B cell (primary cell): ENCODE results near the gene SLC45A3. TPM values are rescaled to one million over a fixed set of nuclear protein-coding genes. Genes with fewer than 3 reads are reported as not detected.
A peak's percentile ranks its signal among the peaks of the same experiment; 100 is the strongest.

Experiments used
- ATAC-seq: fragments of 200-7000 bp; cut with Tn5 transposase; one replicate; pipeline ENCODE4 v1.10.0; 2021; ENCODE audit warnings: low read depth, mild to moderate bottlenecking, moderate number of reproducible peaks, moderate library complexity
- CTCF ChIA-PET: fragments of 350-600 bp; sonication (Branson Sonifier 250); formaldehyde crosslinking; loops from one replicate; lab custom pipeline; 2021; ENCODE audit warnings: antibody characterized with exemption, inconsistent platforms; lab: Charles Lee
- POLR2A ChIA-PET: fragments of 350-600 bp; sonication (Branson Sonifier 250); formaldehyde crosslinking; loops from one replicate; lab custom pipeline; 2021; ENCODE audit warnings: antibody characterized with exemption; lab: Charles Lee
- DNase-seq: peaks from one replicate; pipeline ENCODE4 v3.0.0; 2013
- H2AFZ ChIP-seq: 2 replicates; pipeline ENCODE4 v1.6.1; 2012; ENCODE audit warnings: mild to moderate bottlenecking, low read depth, low read length; ENCODE audit not compliant: insufficient read depth, poor library complexity, severe bottlenecking
- H3K27ac ChIP-seq, 2 donors: 1 replicate in 1 of 2; 2 replicates in 1 of 2; pipeline ENCODE4 v1.5.1; 2012 to 2013; ENCODE audit warnings: low read length in 2 of 2, mild to moderate bottlenecking in 2 of 2, moderate library complexity in 1 of 2
- H3K27me3 ChIP-seq, 4 experiments: fragments of 200-600 bp in 1 of 4; sonication (generic) in 1 of 4; replicated peaks in 1 of 4; 1 replicate in 2 of 4; 2 replicates in 2 of 4; pipeline versions ENCODE4 v1.6.1 to v1.7.0; 2013 to 2016; ENCODE audit warnings: low read length in 3 of 4, mild to moderate bottlenecking in 2 of 4, mixed read lengths in 1 of 4, moderate library complexity in 1 of 4; ENCODE audit not compliant: insufficient read depth in 4 of 4, control insufficient read depth in 3 of 4; ENCODE audit errors: control extremely low read depth in 1 of 4
- H3K36me3 ChIP-seq, 2 experiments: replicated peaks in 1 of 2; 1 replicate in 1 of 2; 2 replicates in 1 of 2; pipeline versions ENCODE4 v1.6.1 to v1.7.1; 2013; ENCODE audit warnings: low read length in 1 of 2; ENCODE audit not compliant: insufficient read depth in 2 of 2, control insufficient read depth in 1 of 2; ENCODE audit errors: control extremely low read depth in 1 of 2, extremely low read depth in 1 of 2
- H3K4me1 ChIP-seq, 2 donors: fragments of 200-600 bp in 1 of 2; sonication (generic) in 1 of 2; 1 replicate in 1 of 2; 2 replicates in 1 of 2; pipeline versions ENCODE4 v1.5.1 to v1.6.1; 2013 to 2017; ENCODE audit warnings: low read length in 2 of 2; ENCODE audit not compliant: control insufficient read depth in 2 of 2, insufficient read depth in 2 of 2
- H3K4me2 ChIP-seq: replicated peaks from 2 replicates; pipeline ENCODE3; 2012; ENCODE audit warnings: mild to moderate bottlenecking, low read depth, low read length; ENCODE audit not compliant: poor library complexity, severe bottlenecking
- H3K4me3 ChIP-seq, 5 experiments: fragments of 200-600 bp in 1 of 5; sonication (generic) in 1 of 5; 1 replicate in 3 of 5; 2 replicates in 2 of 5; pipeline versions ENCODE4 v1.5.1 to v1.7.0; 2011 to 2016; ENCODE audit warnings: low read length in 4 of 5, mild to moderate bottlenecking in 4 of 5, low read depth in 2 of 5, control low read depth in 1 of 5, moderate library complexity in 1 of 5; ENCODE audit not compliant: insufficient read depth in 1 of 5; ENCODE audit errors: control extremely low read depth in 1 of 5, extremely low read depth in 1 of 5
- H3K79me2 ChIP-seq: fragments of 200-600 bp; sonication (generic); one replicate; pipeline ENCODE4 v1.6.0; 2016; ENCODE audit warnings: low read length; ENCODE audit not compliant: control insufficient read depth, insufficient read depth
- H3K9ac ChIP-seq: fragments of 200-600 bp; sonication (generic); 2 replicates; pipeline ENCODE4 v1.6.1; 2017; ENCODE audit warnings: mild to moderate bottlenecking, low read length, moderate library complexity
- H3K9me3 ChIP-seq, 3 donors: one replicate each; pipeline versions ENCODE4 v1.6.1 to v1.7.1; 2013; ENCODE audit warnings: low read length in 2 of 3; ENCODE audit not compliant: control insufficient read depth in 2 of 3, insufficient read depth in 1 of 3; ENCODE audit errors: control extremely low read depth in 1 of 3
- H4K20me1 ChIP-seq: 2 replicates; pipeline ENCODE4 v1.6.0; 2012; ENCODE audit warnings: mild to moderate bottlenecking, low read length; ENCODE audit not compliant: insufficient read depth, control insufficient read depth, poor library complexity, severe bottlenecking
- H3K27ac Mint-ChIP-seq: one replicate; pipeline ENCODE4 v1.8.0; 2021; ENCODE audit warnings: mixed read lengths
- H3K27me3 Mint-ChIP-seq: one replicate; pipeline ENCODE4 v1.8.0; 2021; ENCODE audit warnings: mixed read lengths
- H3K4me1 Mint-ChIP-seq: one replicate; pipeline ENCODE4 v1.8.0; 2021; ENCODE audit warnings: mixed read lengths
- H3K4me3 Mint-ChIP-seq: one replicate; pipeline ENCODE4 v1.8.0; 2021; ENCODE audit warnings: mixed read lengths
- H3K9me3 Mint-ChIP-seq: one replicate; pipeline ENCODE4 v1.8.0; 2022; ENCODE audit warnings: mixed read lengths; ENCODE audit not compliant: insufficient read depth
- CTCF ChIP-seq: fragments of 200-600 bp; IDR thresholded peaks from one replicate; pipeline ENCODE4 v1.8.0; 2022; ENCODE audit warnings: antibody characterized with exemption, mild to moderate bottlenecking
- EZH2 ChIP-seq: IDR thresholded peaks from 2 replicates; pipeline ENCODE4 v1.6.1; 2012; ENCODE audit warnings: borderline replicate concordance, low read depth, mild to moderate bottlenecking, moderate library complexity, low read length; ENCODE audit not compliant: insufficient read depth, poor library complexity, severe bottlenecking
- WGBS: methylation state at CpG from one replicate; pipeline ENCODE4 v1.1.5; 2013; ENCODE audit warnings: missing lambda C conversion rate; ENCODE audit not compliant: insufficient coverage; 5-methylcytosine and 5-hydroxymethylcytosine counted together
- intact Hi-C: fragments of 100-400 bp; cut with micrococcal nuclease; formaldehyde crosslinking; loops from one replicate; pipeline ENCODE4 v1.10.0; 2022
- polyA plus RNA-seq: library from polyadenylated mRNA; depleted of rRNA; stranded (reverse); fragments of >200 nt; gene quantifications from 2 replicates; pipeline ENCODE4 v1.2.3, GENCODE V29; 2012
- total RNA-seq, 2 donors: library from RNA; stranded (reverse); fragments of 120-200 nt in 1 of 2; gene quantifications; 1 replicate in 1 of 2; 2 replicates in 1 of 2; pipeline versions ENCODE4 v1.2.3 to v1.2.4, GENCODE V29; 2013 to 2022

SLC45A3 gene
- total and polyA plus RNA-seq, 2 donors (not counting 1 experiment from before 2014, with no cell fraction given) = 5.0 to 23.9 TPM

GRCh38 chr1:205669341-205670149, 10.8 kb downstream of the SLC45A3 start:
- POLR2A ChIA-PET = interaction anchor here (0.8 to 1.7 kb wide), 4 partner anchors 11 to 105 kb away, joined by 3 to 9 read pairs (median 4); partner anchors contain the start of genes RAB29 and SLC45A3
- CTCF ChIA-PET = interaction anchor here (1.0 to 23.2 kb wide), 10 partner anchors 9 to 308 kb away, joined by 3 to 943 read pairs (median 8); partner anchors contain the start of genes ELK4 and SLC45A3
- TF ChIP-seq CTCF (no peak), EZH2 (no peak)
- Histone ChIP-seq H3K27me3 (no peaks in the 10 kb centered on the region), H3K9me3 (no peaks in the 10 kb centered on the region), H3K79me2 (peaks cover 58% of the 10 kb centered on the region), H3K4me1 (peaks cover 80 to 86% of the 10 kb centered on the region in 2 donors), H3K27ac (peak overlapping the region; percentile 89 to 93), H4K20me1 (no peaks in the 10 kb centered on the region), H2AFZ (peak overlapping the region; percentile 32), H3K4me2 (peak overlapping the region; percentile 83), H3K9ac (peak overlapping the region; percentile 54), H3K4me3 (peak overlapping the region in 4 of 5 experiments; percentile 4 to 47 (median 36)), H3K36me3 (no peaks in the 10 kb centered on the region)
- intact Hi-C loops = loop anchor here (1.0 to 2.0 kb wide), 4 partner anchors 10 to 79 kb away; no protein-coding TSS in a partner anchor
- H3K27ac Mint-ChIP-seq = peak overlapping the region; percentile 88
- no peaks in the 10 kb centered on the region for H3K27me3 Mint-ChIP-seq
- peak; percentile 78 for DNase-seq
- 9% methylated on average over 14 of the region's 20 CpGs for WGBS
- H3K4me1 Mint-ChIP-seq = peaks cover 74% of the 10 kb centered on the region
- H3K4me3 Mint-ChIP-seq = peak overlapping the region; percentile 74
- no peaks in the 10 kb centered on the region for H3K9me3 Mint-ChIP-seq
- ATAC-seq = peak; percentile 50
